Measurements from ENCODE around the gene PSAT1.

The PSAT1 gene

GRCh38 chr9:78296893-78297671 lies at the start of gene PSAT1:
Gene PSAT1, plus strand, starts transcription at chr9:78297125. Its CDS starts 86 bp downstream, at chr9:78297211.
- H4K20me1 ChIP-seq (ENCODE audit: insufficient read depth, low read length, poor library complexity, severe bottlenecking), result no peaks in the 10 kb centered on the region
- H3K27me3 ChIP-seq (ENCODE audit: insufficient read depth, low read length, poor library complexity, severe bottlenecking), result no peaks in the 10 kb centered on the region
- no peaks in the 10 kb centered on the region for H3K4me1 ChIP-seq (ENCODE audit: insufficient read depth, low read length, poor library complexity, severe bottlenecking)
- H3F3A ChIP-seq (ENCODE audit: low read depth), result no peaks in the 10 kb centered on the region
- H2AFZ ChIP-seq (ENCODE audit: low read length), result no peak within 1 kb of the TSS
- H3K79me2 ChIP-seq (ENCODE audit: insufficient read depth, low read length), result no peaks in the 10 kb centered on the region
- H3K9me3 ChIP-seq (ENCODE audit: insufficient read depth, low read depth, low read length), result no peaks in the 10 kb centered on the region
- TF ChIP-seq EZH2phosphoT487 (IDR thresholded peaks at IDR 0.05; ENCODE audit: borderline replicate concordance) (no peak), CTCF (conservative IDR thresholded peaks at IDR 0.05; ENCODE audit: low read length) (no peak)
- H3K9me2 ChIP-seq (replicated peaks; ENCODE audit: low read depth, low read length), result no peaks in the 10 kb centered on the region
- no peak within 1 kb of the TSS for H3K4me2 ChIP-seq (ENCODE audit: low read depth, low read length, poor library complexity, severe bottlenecking)
- H3K9ac ChIP-seq (ENCODE audit: low read depth, low read length, poor library complexity, severe bottlenecking), result no peak within 1 kb of the TSS
- H3K4me3 ChIP-seq (ENCODE audit: low read length, poor library complexity, severe bottlenecking), result no peak within 1 kb of the TSS
- H3K36me3 ChIP-seq (ENCODE audit: insufficient read depth, low read length), result no peaks in the 10 kb centered on the region

GRCh38 chr9:78248635-78249034 lies 48.3 kb upstream of the PSAT1 start:
- H3K9me3 ChIP-seq (ENCODE audit: insufficient read depth, low read depth, low read length), result no peaks in the 10 kb centered on the region
- no peak overlapping the region for H3K4me3 ChIP-seq (ENCODE audit: low read length, poor library complexity, severe bottlenecking)
- H3K9ac ChIP-seq (ENCODE audit: low read depth, low read length, poor library complexity, severe bottlenecking), result no peak overlapping the region
- H3K27me3 ChIP-seq (ENCODE audit: insufficient read depth, low read length, poor library complexity, severe bottlenecking), result no peaks in the 10 kb centered on the region
- no peaks in the 10 kb centered on the region for H3K9me2 ChIP-seq (replicated peaks; ENCODE audit: low read depth, low read length)
- H2AFZ ChIP-seq (ENCODE audit: low read length), result no peak overlapping the region
- H3K4me1 ChIP-seq (ENCODE audit: insufficient read depth, low read length, poor library complexity, severe bottlenecking), result peaks cover 16% of the 10 kb centered on the region
- H3F3A ChIP-seq (ENCODE audit: low read depth), result no peaks in the 10 kb centered on the region
- H4K20me1 ChIP-seq (ENCODE audit: insufficient read depth, low read length, poor library complexity, severe bottlenecking), result no peaks in the 10 kb centered on the region
- TF ChIP-seq CTCF (conservative IDR thresholded peaks at IDR 0.05; ENCODE audit: low read length) (no peak), EZH2phosphoT487 (IDR thresholded peaks at IDR 0.05; ENCODE audit: borderline replicate concordance) (no peak)
- H3K4me2 ChIP-seq (ENCODE audit: low read depth, low read length, poor library complexity, severe bottlenecking), result no peak overlapping the region
- no peaks in the 10 kb centered on the region for H3K79me2 ChIP-seq (ENCODE audit: insufficient read depth, low read length)
- peaks cover 66% of the 10 kb centered on the region for H3K36me3 ChIP-seq (ENCODE audit: insufficient read depth, low read length)

- Histone ChIP-seq H3K79me2 (ENCODE audit: insufficient read depth, low read length) (no peaks in the 10 kb centered on the region), H3K4me2 (ENCODE audit: low read depth, low read length, poor library complexity, severe bottlenecking) (no peak overlapping the region), H3K4me3 (ENCODE audit: low read length, poor library complexity, severe bottlenecking) (no peak overlapping the region), H3K27me3 (ENCODE audit: insufficient read depth, low read length, poor library complexity, severe bottlenecking) (no peaks in the 10 kb centered on the region), H3F3A (ENCODE audit: low read depth) (no peaks in the 10 kb centered on the region), H3K9me3 (ENCODE audit: insufficient read depth, low read depth, low read length) (no peaks in the 10 kb centered on the region), H2AFZ (ENCODE audit: low read length) (no peak overlapping the region), H3K9me2 (replicated peaks; ENCODE audit: low read depth, low read length) (no peaks in the 10 kb centered on the region), H3K4me1 (ENCODE audit: insufficient read depth, low read length, poor library complexity, severe bottlenecking) (peaks cover 16% of the 10 kb centered on the region), H4K20me1 (ENCODE audit: insufficient read depth, low read length, poor library complexity, severe bottlenecking) (no peaks in the 10 kb centered on the region), H3K9ac (ENCODE audit: low read depth, low read length, poor library complexity, severe bottlenecking) (no peak overlapping the region), H3K36me3 (ENCODE audit: insufficient read depth, low read length) (peaks cover 63% of the 10 kb centered on the region)
- TF ChIP-seq EZH2phosphoT487 (IDR thresholded peaks at IDR 0.05; ENCODE audit: borderline replicate concordance), result no peak
- no peak for TF ChIP-seq CTCF (conservative IDR thresholded peaks at IDR 0.05; ENCODE audit: low read length)
Observed at GRCh38 chr9:78249542-78249941, 47.4 kb upstream of the PSAT1 start.
